ENCODE measurements around the gene IFIT2.

DNA sequence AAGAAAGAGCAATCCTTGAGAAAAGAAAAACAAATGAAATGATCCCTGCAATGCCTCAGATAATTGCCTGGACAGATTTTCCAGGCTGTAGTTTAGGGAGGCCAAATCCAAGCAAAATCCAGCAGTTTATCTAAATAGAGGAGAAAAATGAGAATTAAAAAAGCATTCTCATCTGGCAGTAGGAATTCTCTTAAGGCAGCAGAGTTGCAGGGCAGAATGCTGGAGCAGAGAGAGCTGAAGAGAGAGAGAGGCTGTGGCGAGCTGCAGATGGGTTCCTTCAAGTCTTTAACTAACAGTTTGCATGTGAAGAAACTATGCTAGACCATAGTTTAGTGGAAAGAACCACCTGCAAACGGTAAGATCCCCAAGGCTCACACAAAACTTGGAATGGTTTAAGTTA is 44.3 kb upstream of the IFIT2 start:
- TF ChIP-seq, protein P1, sequence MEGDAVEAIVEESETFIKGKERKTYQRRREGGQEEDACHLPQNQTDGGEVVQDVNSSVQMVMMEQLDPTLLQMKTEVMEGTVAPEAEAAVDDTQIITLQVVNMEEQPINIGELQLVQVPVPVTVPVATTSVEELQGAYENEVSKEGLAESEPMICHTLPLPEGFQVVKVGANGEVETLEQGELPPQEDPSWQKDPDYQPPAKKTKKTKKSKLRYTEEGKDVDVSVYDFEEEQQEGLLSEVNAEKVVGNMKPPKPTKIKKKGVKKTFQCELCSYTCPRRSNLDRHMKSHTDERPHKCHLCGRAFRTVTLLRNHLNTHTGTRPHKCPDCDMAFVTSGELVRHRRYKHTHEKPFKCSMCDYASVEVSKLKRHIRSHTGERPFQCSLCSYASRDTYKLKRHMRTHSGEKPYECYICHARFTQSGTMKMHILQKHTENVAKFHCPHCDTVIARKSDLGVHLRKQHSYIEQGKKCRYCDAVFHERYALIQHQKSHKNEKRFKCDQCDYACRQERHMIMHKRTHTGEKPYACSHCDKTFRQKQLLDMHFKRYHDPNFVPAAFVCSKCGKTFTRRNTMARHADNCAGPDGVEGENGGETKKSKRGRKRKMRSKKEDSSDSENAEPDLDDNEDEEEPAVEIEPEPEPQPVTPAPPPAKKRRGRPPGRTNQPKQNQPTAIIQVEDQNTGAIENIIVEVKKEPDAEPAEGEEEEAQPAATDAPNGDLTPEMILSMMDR (IDR thresholded peaks at IDR 0.05): no peak
- TF ChIP-seq POLR2A (IDR thresholded peaks at IDR 0.05) (no peak), POLR2AphosphoS5 (IDR thresholded peaks at IDR 0.05) (no peak)

All from breast epithelium (tissue), 3 donors.